Panc1 (cell line): ENCODE results near the gene PRR5L. TPM values are rescaled to one million over a fixed set of nuclear protein-coding genes. Genes with fewer than 3 reads are reported as not detected.

Source experiments
- ATAC-seq: fragments of 200-7000 bp; cut with Tn5 transposase; 2 replicates; pipeline ENCODE4 v1.9.1; 2020; ENCODE audit warnings: mild to moderate bottlenecking, moderate library complexity
- BruUV-seq: library from RNA; stranded (reverse); fragments of 400-500 nt; replicated peaks from 2 replicates; lab custom pipeline; 2021; lab: Mats Ljungman, UMichigan
- CTCF ChIA-PET: fragments of 300-600 bp; sonication (Branson Sonifier 250); formaldehyde crosslinking; loops from one replicate; lab custom pipeline; 2022; ENCODE audit warnings: antibody characterized with exemption; lab: Charles Lee
- POLR2A ChIA-PET: fragments of 300-600 bp; sonication (Branson Sonifier 250); formaldehyde crosslinking; loops from one replicate; lab custom pipeline; 2022; ENCODE audit warnings: antibody characterized with exemption; lab: Charles Lee
- DNase-seq: peaks from one replicate; pipeline ENCODE4 v3.0.0-alpha.2; 2010; ENCODE audit warnings: low read depth, low spot score
- H3K27ac ChIP-seq: 2 replicates; pipeline ENCODE4 v1.5.1; 2011; ENCODE audit warnings: mild to moderate bottlenecking, low read length, inconsistent platforms
- H3K27me3 ChIP-seq: fragments of 200-500 bp; sonication (Bioruptor generic); 2 replicates; pipeline ENCODE4 v1.6.0; 2014; ENCODE audit warnings: low read length, inconsistent platforms; ENCODE audit not compliant: control insufficient read depth, insufficient read depth
- H3K36me3 ChIP-seq: fragments of 200-500 bp; sonication (Bioruptor generic); 2 replicates; pipeline ENCODE4 v1.5.1; 2014; ENCODE audit warnings: inconsistent platforms, mild to moderate bottlenecking, low read length, moderate library complexity; ENCODE audit not compliant: control insufficient read depth, insufficient read depth
- H3K4me1 ChIP-seq: 2 replicates; pipeline ENCODE4 v1.5.1; 2011; ENCODE audit warnings: inconsistent platforms, mild to moderate bottlenecking, low read length, moderate library complexity; ENCODE audit not compliant: control insufficient read depth, insufficient read depth
- H3K4me3 ChIP-seq, 2 experiments: 2 replicates each; pipeline ENCODE4 v1.5.1; 2011 to 2012; ENCODE audit warnings: low read depth in 2 of 2, low read length in 2 of 2, mild to moderate bottlenecking in 2 of 2, inconsistent platforms in 1 of 2, moderate library complexity in 1 of 2
- H3K9me3 ChIP-seq: fragments of 200-500 bp; sonication (Bioruptor generic); 2 replicates; pipeline ENCODE4 v1.5.1; 2014; ENCODE audit warnings: low read depth, mild to moderate bottlenecking, inconsistent platforms, low read length, moderate library complexity; ENCODE audit not compliant: control insufficient read depth, insufficient read depth
- CTCF ChIP-seq: fragments of 450-650 bp; IDR thresholded peaks from 2 replicates; pipeline ENCODE4 v1.5.1; 2017; ENCODE audit warnings: mild to moderate bottlenecking
- POLR2AphosphoS5 ChIP-seq: IDR thresholded peaks from 2 replicates; pipeline ENCODE4 v1.6.1; 2012; ENCODE audit warnings: mild to moderate bottlenecking, low read depth, low read length, moderate library complexity
- REST ChIP-seq, 2 experiments: IDR thresholded peaks; 2 replicates each; pipeline ENCODE4 v1.6.1; 2011 to 2012; ENCODE audit warnings: low read depth in 2 of 2, control low read depth in 1 of 2, low read length in 1 of 2, mild to moderate bottlenecking in 1 of 2, moderate library complexity in 1 of 2; ENCODE audit not compliant: insufficient read depth in 1 of 2
- SIN3A ChIP-seq: IDR thresholded peaks from 2 replicates; pipeline ENCODE4 v1.6.1; 2012; ENCODE audit warnings: low read depth, mild to moderate bottlenecking, low read length, moderate library complexity, borderline replicate concordance; ENCODE audit not compliant: insufficient read depth
- TCF7L2 ChIP-seq: IDR thresholded peaks from 2 replicates; pipeline ENCODE4 v1.6.1; 2011; ENCODE audit warnings: mild to moderate bottlenecking, low read depth, low read length, inconsistent platforms
- in situ Hi-C: cut with HindIII; loops from 2 replicates; pipeline ENCODE4 v1.10.0; 2016; ENCODE audit warnings: low sequenced_read_pairs, low pct_unique_long_range_greater_than_20kb
- intact Hi-C: fragments of 100-400 bp; cut with micrococcal nuclease; formaldehyde crosslinking; loops from one replicate; pipeline ENCODE4 v1.10.0; 2022; ENCODE audit not compliant: unreplicated experiment
- total RNA-seq: library from RNA; stranded (reverse); gene quantifications from one replicate; pipeline ENCODE4 v1.2.1, GENCODE V29; 2021; ENCODE audit not compliant: unreplicated experiment

The PRR5L gene
- total RNA-seq, 1 experiment from 2014 or later = 0.36 TPM

- BruUV-seq = TSS peak; percentile 82
- intact Hi-C loops (no loop called here), in situ Hi-C loops (no loop called here)
- Histone ChIP-seq H3K9me3 (no peaks in the 10 kb centered on the region), H3K27me3 (no peaks in the 10 kb centered on the region), H3K4me3 (peak overlapping the region; percentile 96 to 97), H3K27ac (peak overlapping the region; percentile 86), H3K4me1 (peaks cover 7% of the 10 kb centered on the region), H3K36me3 (peaks cover 3% of the 10 kb centered on the region; the same call in 1 of the 2 replicates)
- ATAC-seq (no peak), DNase-seq (no peak)
- ChIA-PET CTCF (no interaction called here), POLR2A (no interaction called here)
- TF ChIP-seq POLR2AphosphoS5 (no peak), CTCF (no peak), SIN3A (no peak), REST (IDR thresholded peaks at IDR 0.05; ENCODE audit: insufficient read depth in 1 of 2, low read depth in 2 of 2, low read length in 1 of 2) (no peak), TCF7L2 (no peak)
Observed at GRCh38 chr11:36508743-36509142, 212.7 kb downstream of the PRR5L start.

GRCh38 chr11:36509201-36509639, 213.1 kb downstream of the PRR5L start:
- in situ Hi-C loops = no loop called here
- no peak for DNase-seq
- POLR2A ChIA-PET = interaction anchor here (0.6 kb wide), 2 partner anchors 10 to 135 kb away, joined by 3 to 5 read pairs; no protein-coding TSS in a partner anchor

More at GRCh38 chr11:36509201-36509639, 213.1 kb downstream of the PRR5L start:
- Histone ChIP-seq H3K4me1 (peaks cover 7% of the 10 kb centered on the region), H3K36me3 (peaks cover 3% of the 10 kb centered on the region; the same call in 1 of the 2 replicates), H3K9me3 (no peaks in the 10 kb centered on the region), H3K27ac (peak overlapping the region; percentile 86), H3K27me3 (no peaks in the 10 kb centered on the region), H3K4me3 (peak overlapping the region; percentile 96 to 97)
- no TSS peak for BruUV-seq
- ATAC-seq = no peak
- CTCF ChIA-PET = no interaction called here
- TF ChIP-seq CTCF (no peak), POLR2AphosphoS5 (no peak), TCF7L2 (no peak), SIN3A (no peak), REST (IDR thresholded peaks at IDR 0.05; ENCODE audit: insufficient read depth in 1 of 2, low read depth in 2 of 2, low read length in 1 of 2) (no peak)
- intact Hi-C loops = no loop called here
